CD14-positive monocyte (primary cell): Measurements from ENCODE around the gene HNRNPLL. TPM values are rescaled to one million over a fixed set of nuclear protein-coding genes. Genes with fewer than 3 reads are reported as not detected.
A peak's percentile ranks its signal among the peaks of the same experiment; 100 is the strongest.

Experiments
- DNase-seq, 3 donors: peaks; one replicate each; pipeline ENCODE4 v3.0.0-alpha.2; 2011 to 2022
- H2AFZ ChIP-seq: 2 replicates; pipeline ENCODE4 v1.6.0; 2012; ENCODE audit warnings: mild to moderate bottlenecking, low read depth, low read length, inconsistent platforms; ENCODE audit not compliant: insufficient read depth, poor library complexity, severe bottlenecking
- H3K27ac ChIP-seq, 2 donors: 1 replicate in 1 of 2; 2 replicates in 1 of 2; pipeline ENCODE4 v1.5.1; 2012 to 2013; ENCODE audit warnings: low read length in 2 of 2, control low read depth in 1 of 2, inconsistent platforms in 1 of 2, low read depth in 1 of 2, mild to moderate bottlenecking in 1 of 2
- H3K27me3 ChIP-seq, 2 donors: one replicate each; pipeline versions ENCODE4 v1.6.0 to v1.6.1; 2011 to 2013; ENCODE audit warnings: low read length in 2 of 2; ENCODE audit not compliant: control insufficient read depth in 2 of 2, insufficient read depth in 2 of 2
- H3K36me3 ChIP-seq, 2 donors: replicated peaks in 1 of 2; 1 replicate in 1 of 2; 2 replicates in 1 of 2; pipeline versions ENCODE4 v1.5.1 to v1.6.1; 2012 to 2013; ENCODE audit warnings: low read length in 2 of 2, control low read depth in 1 of 2, inconsistent platforms in 1 of 2, mild to moderate bottlenecking in 1 of 2; ENCODE audit not compliant: insufficient read depth in 2 of 2, control insufficient read depth in 1 of 2
- H3K4me1 ChIP-seq, 2 donors: 1 replicate in 1 of 2; 2 replicates in 1 of 2; pipeline versions ENCODE4 v1.5.1 to v1.6.1; 2012 to 2013; ENCODE audit warnings: low read length in 2 of 2, control low read depth in 1 of 2, inconsistent platforms in 1 of 2, mild to moderate bottlenecking in 1 of 2, moderate library complexity in 1 of 2; ENCODE audit not compliant: insufficient read depth in 2 of 2, control insufficient read depth in 1 of 2
- H3K4me2 ChIP-seq: replicated peaks from 2 replicates; pipeline ENCODE3; 2012; ENCODE audit warnings: low read length, moderate library complexity, mild to moderate bottlenecking; ENCODE audit not compliant: poor library complexity, severe bottlenecking; ENCODE audit errors: extremely low read depth
- H3K4me3 ChIP-seq, 3 experiments: fragments of 200-600 bp in 1 of 3; sonication (generic) in 1 of 3; replicated peaks in 1 of 3; 1 replicate in 2 of 3; 2 replicates in 1 of 3; pipeline ENCODE4 v1.5.1; 2011 to 2013; ENCODE audit warnings: low read length in 3 of 3, mild to moderate bottlenecking in 3 of 3, control low read depth in 2 of 3, low read depth in 2 of 3, inconsistent platforms in 1 of 3, moderate library complexity in 1 of 3
- H3K79me2 ChIP-seq: 2 replicates; pipeline ENCODE4 v1.6.0; 2012; ENCODE audit warnings: mild to moderate bottlenecking, control low read depth, inconsistent platforms, low read length, moderate library complexity; ENCODE audit not compliant: insufficient read depth
- H3K9ac ChIP-seq: 2 replicates; pipeline ENCODE4 v1.6.0; 2017; ENCODE audit warnings: low read length, mild to moderate bottlenecking; ENCODE audit not compliant: insufficient read depth, poor library complexity, severe bottlenecking
- H3K9me3 ChIP-seq, 2 donors: replicated peaks in 1 of 2; 1 replicate in 1 of 2; 2 replicates in 1 of 2; pipeline versions ENCODE4 v1.5.1 to v1.6.1; 2012 to 2013; ENCODE audit warnings: low read length in 2 of 2, control low read depth in 1 of 2; ENCODE audit not compliant: control insufficient read depth in 1 of 2, insufficient read depth in 1 of 2
- H4K20me1 ChIP-seq: 2 replicates; pipeline ENCODE4 v1.6.0; 2012; ENCODE audit warnings: mild to moderate bottlenecking, low read length, control low read depth, moderate library complexity; ENCODE audit not compliant: insufficient read depth
- H3K27ac Mint-ChIP-seq, 7 donors: one replicate each; pipeline ENCODE4 v1.8.0; 2020; ENCODE audit warnings: mild to moderate bottlenecking in 7 of 7, mixed read lengths in 7 of 7, moderate library complexity in 6 of 7, inconsistent platforms in 2 of 7
- H3K27me3 Mint-ChIP-seq, 3 donors: one replicate each; pipeline ENCODE4 v1.8.0; 2021 to 2022; ENCODE audit warnings: low read depth in 3 of 3, mild to moderate bottlenecking in 3 of 3, mixed read lengths in 3 of 3, moderate library complexity in 3 of 3, inconsistent platforms in 1 of 3
- H3K36me3 Mint-ChIP-seq, 2 donors: one replicate each; pipeline ENCODE4 v1.8.0; 2020; ENCODE audit warnings: mixed read lengths in 2 of 2, inconsistent platforms in 1 of 2, mild to moderate bottlenecking in 1 of 2
- H3K4me1 Mint-ChIP-seq: one replicate; pipeline ENCODE4 v1.8.0; 2020; ENCODE audit warnings: mild to moderate bottlenecking, mixed read lengths
- H3K4me3 Mint-ChIP-seq, 2 donors: one replicate each; pipeline ENCODE4 v1.8.0; 2020; ENCODE audit warnings: mild to moderate bottlenecking in 2 of 2, mixed read lengths in 2 of 2, moderate library complexity in 1 of 2
- H3K9me3 Mint-ChIP-seq, 7 donors: one replicate each; pipeline ENCODE4 v1.8.0; 2020 to 2022; ENCODE audit warnings: mixed read lengths in 7 of 7, mild to moderate bottlenecking in 6 of 7, moderate library complexity in 6 of 7, inconsistent platforms in 2 of 7
- WGBS: methylation state at CpG from one replicate; pipeline ENCODE4 v1.1.5; 2013; ENCODE audit warnings: missing lambda C conversion rate; ENCODE audit not compliant: insufficient coverage; 5-methylcytosine and 5-hydroxymethylcytosine counted together
- intact Hi-C, 2 donors: fragments of 100-400 bp; cut with micrococcal nuclease; formaldehyde crosslinking; loops; one replicate each; pipeline versions ENCODE4 v1.15.0 to v1.15.1; 2023
- polyA plus RNA-seq, 3 donors: library from polyadenylated mRNA; depleted of rRNA in 1 of 3; unstranded in 2 of 3; stranded (reverse) in 1 of 3; fragments of 300-500 nt in 2 of 3; fragments of >200 nt in 1 of 3; fragmentation: Illumina TruSeq in 2 of 3; gene quantifications; 1 replicate in 2 of 3; 2 replicates in 1 of 3; pipeline ENCODE4 v1.2.3, GENCODE V29; 2012 to 2021
- TF ChIP-seq, protein P1 (sequence below): fragments of 200-600 bp; IDR thresholded peaks from one replicate; pipeline ENCODE4 v1.8.0; 2022; ENCODE audit warnings: antibody characterized with exemption, mild to moderate bottlenecking

The HNRNPLL gene
- polyA plus RNA-seq, 3 donors, result 12.4 to 16.8 (median 13.8) TPM

DNA sequence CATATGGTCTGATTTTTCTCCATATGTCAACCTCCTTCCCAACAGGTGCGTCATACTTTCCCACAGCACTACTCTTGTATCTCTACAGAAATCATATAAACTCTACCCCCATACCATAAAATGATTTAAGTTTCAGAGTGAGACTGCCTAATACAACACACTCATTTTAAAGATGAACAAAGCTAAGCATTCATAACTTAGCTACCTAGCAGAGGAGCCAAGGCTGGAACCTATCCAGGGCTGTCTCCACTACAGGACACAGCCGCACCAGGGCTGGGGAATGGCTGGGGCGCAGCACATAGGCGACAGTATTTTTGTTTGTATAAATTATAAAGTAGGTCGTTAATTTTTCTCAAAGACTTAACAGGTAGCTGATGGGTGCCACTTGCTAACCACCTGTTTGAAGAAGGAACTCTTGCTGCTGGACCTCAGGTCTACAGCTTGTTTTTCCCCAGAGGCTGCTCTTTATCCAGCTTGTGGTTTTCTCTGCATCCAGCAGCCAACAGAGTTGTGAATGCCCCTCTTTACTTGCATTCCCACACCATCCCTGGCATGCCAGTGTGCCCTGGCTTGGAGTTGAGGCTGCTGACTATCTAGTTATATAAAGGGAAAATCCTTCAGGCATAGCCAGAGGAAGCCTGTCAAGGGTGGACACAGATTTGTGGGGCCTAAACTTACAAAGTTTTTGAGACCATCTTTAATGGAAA lies 62.0 kb downstream of the HNRNPLL start:
- H3K27ac Mint-ChIP-seq, result no peak overlapping the region
- H3K9me3 Mint-ChIP-seq, result peaks cover 0 to 3% (median 0%) of the 10 kb centered on the region in 7 donors
- peaks cover 8% of the 10 kb centered on the region for H3K4me1 Mint-ChIP-seq
- Histone ChIP-seq H3K4me2 (no peak overlapping the region), H3K36me3 (no peaks in the 10 kb centered on the region), H3K79me2 (no peaks in the 10 kb centered on the region), H3K9me3 (no peaks in the 10 kb centered on the region), H3K9ac (no peak overlapping the region), H3K27me3 (peaks cover 4 to 14% of the 10 kb centered on the region in 2 donors), H4K20me1 (no peaks in the 10 kb centered on the region), H3K4me3 (no peak overlapping the region), H2AFZ (no peak overlapping the region), H3K4me1 (peaks cover 8% of the 10 kb centered on the region in 2 donors), H3K27ac (no peak overlapping the region)
- intact Hi-C loops, result no loop called here
- no peak for DNase-seq
- H3K36me3 Mint-ChIP-seq, result no peaks in the 10 kb centered on the region
- peaks cover 19 to 32% (median 22%) of the 10 kb centered on the region in 3 donors for H3K27me3 Mint-ChIP-seq
- TF ChIP-seq, protein P1, sequence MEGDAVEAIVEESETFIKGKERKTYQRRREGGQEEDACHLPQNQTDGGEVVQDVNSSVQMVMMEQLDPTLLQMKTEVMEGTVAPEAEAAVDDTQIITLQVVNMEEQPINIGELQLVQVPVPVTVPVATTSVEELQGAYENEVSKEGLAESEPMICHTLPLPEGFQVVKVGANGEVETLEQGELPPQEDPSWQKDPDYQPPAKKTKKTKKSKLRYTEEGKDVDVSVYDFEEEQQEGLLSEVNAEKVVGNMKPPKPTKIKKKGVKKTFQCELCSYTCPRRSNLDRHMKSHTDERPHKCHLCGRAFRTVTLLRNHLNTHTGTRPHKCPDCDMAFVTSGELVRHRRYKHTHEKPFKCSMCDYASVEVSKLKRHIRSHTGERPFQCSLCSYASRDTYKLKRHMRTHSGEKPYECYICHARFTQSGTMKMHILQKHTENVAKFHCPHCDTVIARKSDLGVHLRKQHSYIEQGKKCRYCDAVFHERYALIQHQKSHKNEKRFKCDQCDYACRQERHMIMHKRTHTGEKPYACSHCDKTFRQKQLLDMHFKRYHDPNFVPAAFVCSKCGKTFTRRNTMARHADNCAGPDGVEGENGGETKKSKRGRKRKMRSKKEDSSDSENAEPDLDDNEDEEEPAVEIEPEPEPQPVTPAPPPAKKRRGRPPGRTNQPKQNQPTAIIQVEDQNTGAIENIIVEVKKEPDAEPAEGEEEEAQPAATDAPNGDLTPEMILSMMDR, result no peak
- H3K4me3 Mint-ChIP-seq, result no peak overlapping the region
- WGBS, result 83% methylated on average over 1 of the region's 5 CpGs

GRCh38 chr2:38539086-38539485 lies 63.6 kb downstream of the HNRNPLL start:
- peaks cover 11% of the 10 kb centered on the region for H3K4me1 Mint-ChIP-seq
- no peak overlapping the region for H3K4me2 ChIP-seq

More at GRCh38 chr2:38539086-38539485, 63.6 kb downstream of the HNRNPLL start:
- H3K27me3 Mint-ChIP-seq, result peaks cover 20 to 43% (median 27%) of the 10 kb centered on the region in 3 donors
- H3K27ac Mint-ChIP-seq, result no peak overlapping the region
- Histone ChIP-seq H3K9ac (no peak overlapping the region), H3K27me3 (peaks cover 4 to 22% of the 10 kb centered on the region in 2 donors), H3K4me3 (no peak overlapping the region), H3K4me1 (peaks cover 9 to 10% of the 10 kb centered on the region in 2 donors), H3K79me2 (no peaks in the 10 kb centered on the region), H3K27ac (no peak overlapping the region), H2AFZ (no peak overlapping the region), H3K9me3 (no peaks in the 10 kb centered on the region), H4K20me1 (no peaks in the 10 kb centered on the region), H3K36me3 (no peaks in the 10 kb centered on the region)
- intact Hi-C loops, result no loop called here
- DNase-seq, result no peak
- TF ChIP-seq, protein P1, result no peak
- H3K4me3 Mint-ChIP-seq, result peak overlapping the region in 1 of 2 donors; percentile 40
- peaks cover 0 to 3% (median 0%) of the 10 kb centered on the region in 7 donors for H3K9me3 Mint-ChIP-seq
- no peaks in the 10 kb centered on the region for H3K36me3 Mint-ChIP-seq
- 89% methylated on average over 2 of the region's 5 CpGs for WGBS
